ENCODE data around the gene BRWD1. TPM values are rescaled to one million over a fixed set of nuclear protein-coding genes. Genes with fewer than 3 reads are reported as not detected.
A peak's percentile ranks its signal among the peaks of the same experiment; 100 is the strongest.

Gene BRWD1
- total RNA-seq, 1 donor from 2014 or later, result 55.5 TPM

DNA sequence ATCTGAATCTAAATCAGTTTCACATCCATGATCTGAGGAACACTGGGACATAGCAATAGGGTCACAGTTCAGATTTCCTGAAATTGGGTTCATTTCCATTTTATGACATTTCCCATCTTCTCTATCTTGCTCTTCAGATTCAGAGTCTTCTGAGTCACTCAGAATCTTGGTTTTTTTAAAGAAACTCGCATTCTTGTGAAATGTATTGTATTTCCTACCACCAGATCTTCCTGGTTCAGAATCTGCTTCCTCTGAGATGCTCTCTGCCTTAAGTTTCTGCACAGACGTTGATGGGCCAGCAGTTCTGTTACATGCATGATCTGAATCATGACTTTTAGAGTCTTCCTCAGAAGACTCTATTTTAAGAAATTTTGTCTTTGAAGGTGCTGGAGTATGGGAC, 114.6 kb downstream of the BRWD1 start:
- DNase-seq (ENCODE audit: low read depth), result no peak

DNA sequence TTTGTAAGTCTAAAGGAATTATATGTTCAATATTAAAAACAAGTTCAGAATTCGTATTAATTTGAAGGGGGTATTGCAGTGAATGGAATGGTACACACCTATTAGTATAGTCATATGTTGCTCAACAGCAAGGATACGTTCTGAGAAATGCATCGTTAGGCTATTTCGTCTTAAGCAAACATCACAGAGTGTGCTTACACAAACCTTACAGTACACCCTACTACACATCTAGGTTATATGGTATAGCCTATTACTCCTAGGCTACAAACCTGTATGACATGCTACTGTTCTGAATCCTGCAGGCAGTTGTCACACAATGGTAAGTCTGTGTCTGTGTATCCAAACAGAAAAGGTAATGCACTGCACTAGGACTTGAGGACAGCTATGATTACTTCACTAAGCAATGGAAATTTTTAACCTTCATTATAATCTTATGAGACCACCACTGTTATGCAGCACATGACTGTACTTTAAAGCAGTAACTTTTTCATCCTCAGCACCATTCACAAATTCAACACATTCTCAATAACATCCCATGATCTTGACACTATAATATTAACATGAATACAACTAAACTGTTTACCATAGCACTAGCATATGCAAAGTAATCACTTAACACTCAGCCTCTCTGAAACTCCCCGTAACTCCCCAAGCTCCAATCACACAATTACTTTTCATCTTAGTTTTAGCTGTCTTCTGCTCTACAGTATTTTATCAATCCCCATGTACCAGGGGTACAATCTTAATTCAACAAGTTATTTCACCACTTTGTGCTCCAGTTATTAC, 115.8 kb downstream of the BRWD1 start:
- no peak for DNase-seq (ENCODE audit: low read depth)

GRCh38 chr21:39196838-39197237, 116.6 kb downstream of the BRWD1 start:
- DNase-seq (ENCODE audit: low read depth), result no peak

GRCh38 chr21:39196310-39196709, 117.1 kb downstream of the BRWD1 start:
- no peak for DNase-seq (ENCODE audit: low read depth)

DNA sequence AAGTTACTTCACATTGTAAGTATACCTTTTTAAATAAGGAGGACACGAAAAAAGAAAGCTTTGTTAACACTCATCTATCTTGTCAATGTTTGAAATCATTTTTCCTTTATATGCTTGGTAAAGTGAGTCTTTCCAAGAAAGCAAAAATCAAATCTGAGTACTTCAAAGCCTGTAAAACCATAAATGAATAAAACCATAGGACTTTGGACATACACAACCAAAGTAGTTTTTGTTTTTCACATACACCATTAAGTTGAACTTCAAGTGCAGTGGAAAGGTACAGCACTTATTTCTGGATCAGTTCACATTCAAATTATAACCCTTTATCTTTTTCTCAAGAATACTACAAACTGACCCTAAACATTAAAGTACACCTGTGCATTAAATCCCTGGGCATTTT, 120.1 kb downstream of the BRWD1 start:
- no peak for DNase-seq (ENCODE audit: low read depth)

- no peak for DNase-seq (ENCODE audit: low read depth)
Measured at GRCh38 chr21:39189857-39190604, 123.4 kb downstream of the BRWD1 start.

GRCh38 chr21:39188521-39189139, 124.8 kb downstream of the BRWD1 start:
- no peak for DNase-seq (ENCODE audit: low read depth)

GRCh38 chr21:39187141-39187540, 126.3 kb downstream of the BRWD1 start:
- DNase-seq (ENCODE audit: low read depth), result no peak

DNA sequence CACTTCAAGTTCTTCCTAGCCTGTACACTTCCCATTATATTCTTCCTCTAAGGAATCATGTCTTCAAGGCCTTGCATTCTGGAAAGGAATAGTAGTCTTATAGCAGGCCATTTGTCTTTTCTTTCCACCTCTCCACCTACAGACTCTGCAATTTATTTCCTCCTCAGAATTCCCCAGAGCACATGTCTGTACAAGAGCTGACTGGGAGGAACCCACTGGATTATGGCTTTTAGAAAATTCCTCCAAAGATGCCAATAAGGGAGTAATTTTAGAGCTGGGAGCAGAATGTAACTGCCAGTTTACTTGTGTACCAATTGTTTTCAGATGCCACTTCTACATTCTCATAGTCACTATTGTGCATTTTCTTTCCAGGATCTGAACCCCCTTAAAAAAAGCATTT, 126.8 kb downstream of the BRWD1 start:
- DNase-seq (ENCODE audit: low read depth), result no peak

DNA sequence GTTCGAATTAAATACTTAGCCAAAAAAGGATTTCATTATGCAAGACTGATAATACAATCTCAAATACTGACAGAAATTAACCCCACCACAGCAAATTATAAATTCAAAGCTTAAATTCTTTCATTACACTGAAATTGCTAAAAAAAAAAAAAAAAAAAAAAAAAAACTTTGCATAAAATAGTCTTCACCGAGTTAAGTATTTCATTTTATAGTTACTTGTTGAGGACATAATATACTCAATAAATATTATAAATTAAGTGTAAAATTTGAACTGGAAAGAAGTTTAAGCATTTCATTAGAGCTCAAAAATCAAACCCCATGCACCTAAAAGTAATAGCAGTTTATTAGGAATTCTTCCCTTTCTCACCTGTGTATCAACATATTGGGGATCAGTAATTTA, 128.3 kb downstream of the BRWD1 start:
- no peak for DNase-seq (ENCODE audit: low read depth)

DNA sequence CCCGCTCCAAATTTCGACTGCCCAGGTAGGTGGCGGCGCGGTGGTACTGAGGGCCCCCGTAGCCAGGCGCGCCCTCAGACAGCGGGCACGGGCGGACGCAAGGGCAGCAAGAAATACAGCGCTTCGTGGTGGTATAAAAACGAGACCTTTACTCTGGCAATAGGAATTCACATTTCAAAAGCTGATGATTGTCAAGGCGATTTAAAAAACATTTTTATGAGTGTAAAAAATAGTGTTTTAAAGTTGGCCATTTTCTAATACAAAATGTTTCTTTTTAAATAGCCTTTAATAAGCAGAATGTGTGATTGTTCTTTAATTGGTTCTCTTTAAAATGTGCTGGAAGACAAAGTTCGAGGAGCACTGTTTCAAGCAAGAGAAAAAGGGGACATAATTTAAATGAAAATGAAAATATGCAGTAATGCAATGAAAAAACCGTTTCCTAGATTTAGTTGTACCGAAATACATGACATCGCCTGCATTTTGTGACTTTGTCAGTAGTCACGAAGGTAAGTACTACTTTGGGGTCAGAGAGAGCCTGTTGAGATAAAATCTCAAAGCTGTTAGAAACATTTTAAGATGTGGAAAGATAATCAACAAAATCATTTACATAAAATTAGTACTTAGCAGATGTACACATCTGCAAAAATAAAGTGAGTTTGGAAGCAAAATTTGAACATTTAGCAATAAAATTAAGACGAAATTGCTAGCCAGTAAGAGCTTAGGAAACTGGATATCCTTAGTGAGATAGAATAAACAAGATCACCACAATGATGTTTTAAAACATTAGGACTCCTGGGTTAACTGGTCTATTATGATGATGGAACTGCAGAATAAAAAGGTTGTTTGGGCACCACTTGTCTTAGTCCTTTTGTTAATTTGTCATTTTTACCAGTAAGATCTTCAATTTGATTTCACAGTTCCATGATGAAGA, 129.1 kb downstream of the BRWD1 start:
- DNase-seq (ENCODE audit: low read depth), result no peak

DNA sequence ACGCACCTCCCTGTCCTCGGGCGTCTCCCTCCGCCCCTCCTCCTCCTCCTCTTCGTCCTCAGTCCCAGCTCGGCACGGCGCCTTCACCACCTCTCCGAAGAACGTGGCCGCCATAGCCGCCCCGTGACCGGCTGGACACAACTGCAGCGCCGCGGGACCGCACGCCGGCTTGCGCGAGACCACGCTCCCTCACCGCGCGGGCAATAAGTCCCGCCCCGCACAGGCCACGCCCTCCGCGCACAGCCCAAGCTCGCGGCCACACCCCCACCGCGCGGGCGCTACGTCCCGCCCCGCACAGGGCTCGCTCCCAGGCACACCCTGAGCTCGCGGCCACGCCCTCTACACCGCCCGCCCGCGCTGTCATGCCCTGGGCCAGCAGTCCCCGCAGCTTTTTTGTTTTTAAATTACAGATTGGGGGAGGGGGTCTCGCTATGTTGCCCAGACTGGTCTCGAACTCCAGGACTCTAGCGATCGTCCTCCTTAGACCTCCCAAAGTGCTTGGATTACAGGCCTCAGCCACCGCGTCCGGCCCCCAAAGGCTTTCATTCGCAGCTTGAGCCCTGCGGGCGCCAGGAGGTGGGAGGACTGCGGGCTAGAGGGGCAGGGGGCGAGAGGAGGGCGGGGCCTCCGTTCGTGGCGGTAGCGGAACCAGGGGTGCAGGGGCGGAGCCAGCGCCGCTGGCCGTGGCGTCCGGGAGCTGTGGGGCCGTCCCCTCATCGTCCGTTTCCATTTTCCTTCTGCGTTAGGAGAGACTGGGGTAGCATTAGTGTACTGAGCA, 130.0 kb downstream of the BRWD1 start, which contains the start of gene PSMG1:
TSS of gene PSMG1 (minus strand) at position 180 of the 778 bp plus-strand sequence. CDS start at position 114, 66 bp downstream.
- DNase-seq (ENCODE audit: low read depth), result peak; percentile 94

- DNase-seq (ENCODE audit: low read depth), result peak; percentile 43
Measured at GRCh38 chr21:39182484-39183271, 130.8 kb downstream of the BRWD1 start.

- DNase-seq (ENCODE audit: low read depth), result no peak
Measured at GRCh38 chr21:39182016-39182415, 131.4 kb downstream of the BRWD1 start.

DNA sequence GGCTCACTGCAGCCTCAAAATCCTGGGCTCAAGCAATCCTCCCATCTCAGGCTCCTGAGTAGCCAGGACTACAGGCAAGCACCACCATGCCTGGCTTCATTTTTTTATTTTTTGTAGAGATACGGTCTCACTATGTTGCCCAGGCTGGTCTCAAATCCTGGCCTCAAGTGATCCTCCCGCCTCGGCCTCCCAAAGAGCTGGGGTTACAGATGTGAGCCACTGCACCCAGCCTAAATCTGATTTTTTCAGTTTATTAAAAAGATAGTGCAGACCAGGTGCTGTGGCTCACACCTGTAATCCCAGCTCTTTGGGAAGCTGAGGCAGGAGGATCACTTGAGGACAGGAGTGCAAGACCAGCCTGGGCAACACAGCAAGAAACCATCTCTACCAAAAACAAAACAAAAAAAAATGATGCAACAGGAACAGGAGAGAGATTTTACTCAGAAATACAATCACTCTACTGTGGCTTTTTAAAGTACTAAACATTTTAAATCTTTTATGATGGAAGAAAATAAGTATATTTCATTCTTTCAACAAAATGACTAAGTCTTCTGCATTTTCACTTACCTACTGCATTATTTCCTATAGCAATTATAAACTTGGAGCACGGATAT, 132.1 kb downstream of the BRWD1 start:
- no peak for DNase-seq (ENCODE audit: low read depth)

- DNase-seq (ENCODE audit: low read depth), result no peak
Measured at GRCh38 chr21:39180429-39181019, 132.9 kb downstream of the BRWD1 start.

GRCh38 chr21:39178421-39178820, 135.0 kb downstream of the BRWD1 start:
- no peak for DNase-seq (ENCODE audit: low read depth)

DNA sequence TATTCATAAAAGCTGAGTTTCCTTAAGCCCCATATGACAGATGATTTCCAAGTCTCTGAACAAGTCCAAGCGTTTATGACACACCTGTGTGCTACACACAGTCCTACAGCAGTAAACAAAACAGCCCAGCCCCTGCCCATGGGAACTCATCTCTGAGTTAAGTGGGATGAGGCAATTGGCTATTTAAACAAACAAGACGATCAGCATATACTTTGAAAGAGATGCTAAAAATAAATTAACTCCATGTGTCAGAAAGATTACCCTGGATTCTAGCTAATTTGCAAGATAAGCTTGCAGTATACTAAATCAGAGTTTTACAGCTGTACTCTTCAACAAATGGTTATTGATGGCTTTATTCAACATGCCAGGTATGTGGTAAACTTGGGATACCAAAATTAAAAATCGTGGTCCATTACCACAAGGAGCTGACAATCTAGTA, 137.1 kb downstream of the BRWD1 start:
- peak; percentile 28 for DNase-seq (ENCODE audit: low read depth)

All from myocyte (in vitro differentiated cells).